Large intestine (tissue), 3 donors: Measurements from ENCODE around the gene TMEM92. TPM values are rescaled to one million over a fixed set of nuclear protein-coding genes. Genes with fewer than 3 reads are reported as not detected.

ENCODE experiments used
- DNase-seq, 2 donors: peaks; one replicate each; pipeline versions ENCODE4 v3.0.0 to v3.0.0-alpha.2; 2013
- H3K27ac ChIP-seq: one replicate; pipeline ENCODE4 v1.5.1; 2013; ENCODE audit warnings: low read length
- H3K27me3 ChIP-seq: 2 replicates; pipeline ENCODE4 v1.6.1; 2013; ENCODE audit warnings: low read length; ENCODE audit not compliant: control insufficient read depth, insufficient read depth
- H3K36me3 ChIP-seq: 2 replicates; pipeline ENCODE4 v1.6.1; 2013; ENCODE audit warnings: low read length; ENCODE audit not compliant: control insufficient read depth, insufficient read depth
- H3K4me1 ChIP-seq: one replicate; pipeline ENCODE4 v1.6.1; 2013; ENCODE audit warnings: low read length; ENCODE audit not compliant: control insufficient read depth, insufficient read depth
- H3K4me3 ChIP-seq: one replicate; pipeline ENCODE4 v1.5.1; 2013; ENCODE audit warnings: low read length
- H3K9me3 ChIP-seq: one replicate; pipeline ENCODE4 v1.6.1; 2013; ENCODE audit warnings: mild to moderate bottlenecking, low read depth, low read length, moderate library complexity; ENCODE audit not compliant: control insufficient read depth
- WGBS: methylation state at CpG from one replicate; pipeline ENCODE4 v1.1.5; 2013; ENCODE audit warnings: low lambda C conversion rate; ENCODE audit not compliant: insufficient coverage; 5-methylcytosine and 5-hydroxymethylcytosine counted together
- polyA plus RNA-seq: library from polyadenylated mRNA; unstranded; fragments of 120-200 nt; gene quantifications from one replicate; pipeline ENCODE4 v1.2.1, GENCODE V29; 2013

TMEM92 gene
- polyA plus RNA-seq, 1 donor: 75.9 TPM

GRCh38 chr17:50262001-50262794 lies 12.1 kb upstream of the TMEM92 start:
- H3K36me3 ChIP-seq: no peaks in the 10 kb centered on the region
- peaks cover 12% of the 10 kb centered on the region for H3K4me1 ChIP-seq
- DNase-seq: no peak
- no peak overlapping the region for H3K27ac ChIP-seq
- no peaks in the 10 kb centered on the region for H3K9me3 ChIP-seq
- no CpG with 5 or more reads among the region's 14 CpGs for whole genome bisulfite sequencing
- peaks cover 3% of the 10 kb centered on the region for H3K27me3 ChIP-seq
- H3K4me3 ChIP-seq: no peak overlapping the region

- H3K27me3 ChIP-seq: peaks cover 3% of the 10 kb centered on the region
- no peaks in the 10 kb centered on the region for H3K9me3 ChIP-seq
- peaks cover 17% of the 10 kb centered on the region for H3K4me1 ChIP-seq
- DNase-seq: no peak
- no peak overlapping the region for H3K27ac ChIP-seq
- H3K36me3 ChIP-seq: no peaks in the 10 kb centered on the region
- H3K4me3 ChIP-seq: no peak overlapping the region
- no CpG with 5 or more reads among the region's 10 CpGs for WGBS
Measured at GRCh38 chr17:50263331-50264262, 10.7 kb upstream of the TMEM92 start.

GRCh38 chr17:50264263-50265113 lies 9.8 kb upstream of the TMEM92 start:
- Histone ChIP-seq H3K9me3 (no peaks in the 10 kb centered on the region), H3K4me1 (peaks cover 19% of the 10 kb centered on the region), H3K36me3 (no peaks in the 10 kb centered on the region), H3K4me3 (no peak overlapping the region), H3K27ac (no peak overlapping the region), H3K27me3 (peaks cover under 1% of the 10 kb centered on the region)
- no peak for DNase-seq
- WGBS: no CpG with 5 or more reads among the region's 23 CpGs

GRCh38 chr17:50265212-50265611 lies 9.1 kb upstream of the TMEM92 start:
- DNase-seq: no peak
- Histone ChIP-seq H3K9me3 (no peaks in the 10 kb centered on the region), H3K36me3 (no peaks in the 10 kb centered on the region), H3K27me3 (no peaks in the 10 kb centered on the region), H3K27ac (no peak overlapping the region), H3K4me3 (no peak overlapping the region), H3K4me1 (peaks cover 20% of the 10 kb centered on the region)
- no CpG with 5 or more reads among the region's 2 CpGs for WGBS

GRCh38 chr17:50265690-50266315 lies 8.5 kb upstream of the TMEM92 start:
- Histone ChIP-seq H3K4me1 (peaks cover 26% of the 10 kb centered on the region), H3K27me3 (no peaks in the 10 kb centered on the region), H3K36me3 (no peaks in the 10 kb centered on the region), H3K4me3 (no peak overlapping the region), H3K9me3 (no peaks in the 10 kb centered on the region), H3K27ac (peak overlapping the region; percentile 60)
- no CpG with 5 or more reads among the region's 10 CpGs for WGBS
- DNase-seq: no peak

GRCh38 chr17:50266384-50267073 lies 7.7 kb upstream of the TMEM92 start:
- peak overlapping the region; percentile 60 for H3K27ac ChIP-seq
- peaks cover 29% of the 10 kb centered on the region for H3K4me1 ChIP-seq
- H3K9me3 ChIP-seq: no peaks in the 10 kb centered on the region
- no peaks in the 10 kb centered on the region for H3K36me3 ChIP-seq
- DNase-seq: no peak
- WGBS: no CpG with 5 or more reads among the region's 13 CpGs
- H3K27me3 ChIP-seq: no peaks in the 10 kb centered on the region
- H3K4me3 ChIP-seq: no peak overlapping the region

- no peak overlapping the region for H3K4me3 ChIP-seq
- H3K36me3 ChIP-seq: no peaks in the 10 kb centered on the region
- H3K27ac ChIP-seq: peak overlapping the region; percentile 60
- H3K9me3 ChIP-seq: no peaks in the 10 kb centered on the region
- no peak for DNase-seq
- peaks cover 32% of the 10 kb centered on the region for H3K4me1 ChIP-seq
- WGBS: no CpG with 5 or more reads among the region's 10 CpGs
- no peaks in the 10 kb centered on the region for H3K27me3 ChIP-seq
Measured at GRCh38 chr17:50267074-50267841, 7.0 kb upstream of the TMEM92 start.

- no CpG with 5 or more reads among the region's 5 CpGs for WGBS
- peak overlapping the region; percentile 60 for H3K27ac ChIP-seq
Measured at GRCh38 chr17:50268026-50268425, 6.2 kb upstream of the TMEM92 start.

GRCh38 chr17:50268743-50269275 lies 5.5 kb upstream of the TMEM92 start:
- H3K27me3 ChIP-seq: no peaks in the 10 kb centered on the region
- no CpG with 5 or more reads among the region's 7 CpGs for WGBS
- no peaks in the 10 kb centered on the region for H3K9me3 ChIP-seq
- DNase-seq: no peak
- H3K4me1 ChIP-seq: peaks cover 43% of the 10 kb centered on the region
- H3K27ac ChIP-seq: no peak overlapping the region
- H3K4me3 ChIP-seq: no peak overlapping the region
- no peaks in the 10 kb centered on the region for H3K36me3 ChIP-seq

More at GRCh38 chr17:50268026-50268425, 6.2 kb upstream of the TMEM92 start:
- peaks cover 37% of the 10 kb centered on the region for H3K4me1 ChIP-seq
- DNase-seq: no peak
- H3K9me3 ChIP-seq: no peaks in the 10 kb centered on the region
- no peaks in the 10 kb centered on the region for H3K27me3 ChIP-seq
- no peaks in the 10 kb centered on the region for H3K36me3 ChIP-seq
- H3K4me3 ChIP-seq: no peak overlapping the region
